GM21737 (cell line): ENCODE data around the gene PAN3.
A peak's percentile ranks its signal among the peaks of the same experiment; 100 is the strongest.

ENCODE experiments used
- ATAC-seq: cut with Tn5 transposase; IDR thresholded peaks from one replicate; pipeline ENCODE4 v1.9.1; 2021; ENCODE audit warnings: mild to moderate bottlenecking, moderate library complexity; ENCODE audit not compliant: unreplicated experiment

Gene PAN3

DNA sequence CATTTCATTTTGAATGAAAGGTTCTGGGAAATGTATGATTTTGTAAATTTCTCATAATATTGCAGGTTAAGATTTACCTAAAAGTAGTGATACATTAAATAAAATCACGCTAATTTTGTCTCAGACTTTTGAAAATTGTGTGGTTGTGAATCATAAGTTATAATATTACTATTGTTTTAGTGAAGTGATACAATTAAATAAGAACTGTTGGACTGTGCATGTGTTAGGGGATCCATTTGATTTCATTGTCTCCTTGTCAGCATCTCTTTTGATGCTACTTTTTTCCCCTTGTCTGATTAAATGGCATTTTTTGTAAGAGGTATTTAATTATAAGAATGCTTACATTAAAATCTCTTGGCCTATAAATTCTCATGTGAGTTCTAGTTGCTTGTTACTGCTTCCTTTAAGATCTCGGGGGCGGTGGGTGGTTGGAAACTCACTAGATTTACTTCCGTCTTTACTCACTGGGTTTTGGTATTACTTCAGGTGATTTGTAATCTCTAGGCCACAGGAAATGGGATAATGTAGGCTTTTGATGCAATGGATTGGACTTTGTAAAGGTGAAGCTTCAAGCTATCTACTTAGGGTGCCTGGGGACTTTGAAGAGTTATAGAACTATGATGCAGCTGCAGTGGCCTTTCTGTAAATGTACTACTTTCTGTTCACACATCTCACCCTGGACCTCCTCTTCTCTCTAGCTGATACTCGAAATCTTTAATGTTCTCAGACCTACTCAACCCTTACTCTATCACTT lies 66.5 kb downstream of the PAN3 start:
- ATAC-seq = no peak

DNA sequence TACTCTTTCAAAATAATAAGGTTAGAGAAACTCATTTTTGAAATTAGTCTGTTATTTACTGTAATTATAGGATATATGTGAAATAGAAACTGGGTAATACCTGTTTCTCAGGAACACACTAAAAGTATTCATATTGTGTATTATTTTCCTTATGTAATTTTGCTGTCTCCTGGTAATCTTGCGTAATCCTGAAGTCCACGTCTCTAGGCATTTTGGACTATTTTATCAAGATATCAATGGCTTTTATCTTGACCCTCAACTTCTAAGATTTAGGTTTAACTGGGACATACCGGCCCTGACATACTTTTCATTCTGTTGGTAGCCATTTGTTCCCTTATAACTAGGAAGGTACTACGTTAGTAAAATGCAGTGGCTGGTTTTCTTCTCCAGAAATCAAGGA lies 80.3 kb downstream of the PAN3 start:
- no peak for ATAC-seq

DNA sequence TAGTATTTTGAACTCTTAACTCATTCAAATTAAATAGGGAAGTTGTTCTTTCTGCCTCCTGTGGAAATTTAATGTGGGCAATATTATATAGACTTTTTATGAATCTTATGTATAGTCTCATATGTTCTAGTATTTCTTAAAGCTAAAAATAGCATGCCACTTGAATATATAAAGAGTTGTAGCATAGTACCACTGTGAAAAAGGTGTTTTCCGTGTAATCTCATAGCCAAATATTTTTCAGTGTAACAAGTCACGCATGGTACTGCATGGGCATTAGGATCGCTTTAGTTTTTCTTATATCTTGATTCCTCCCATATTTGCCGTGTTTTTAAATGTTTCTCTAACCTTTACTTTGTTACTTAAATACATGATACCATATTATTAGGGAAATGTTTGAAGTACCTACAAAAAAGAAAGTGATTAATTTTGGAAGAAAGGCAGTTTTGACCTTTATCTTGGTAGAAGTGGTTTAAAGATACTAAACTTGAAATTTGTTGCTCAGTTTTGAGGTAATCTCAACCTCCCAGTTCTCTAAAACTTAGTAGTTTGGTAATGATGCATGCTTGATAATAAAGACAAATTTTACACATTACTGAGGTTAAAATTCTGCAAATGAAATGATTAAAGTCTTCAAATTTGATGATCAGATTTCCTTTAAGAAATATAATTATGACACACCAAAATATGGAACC lies 81.2 kb downstream of the PAN3 start:
- ATAC-seq = no peak

DNA sequence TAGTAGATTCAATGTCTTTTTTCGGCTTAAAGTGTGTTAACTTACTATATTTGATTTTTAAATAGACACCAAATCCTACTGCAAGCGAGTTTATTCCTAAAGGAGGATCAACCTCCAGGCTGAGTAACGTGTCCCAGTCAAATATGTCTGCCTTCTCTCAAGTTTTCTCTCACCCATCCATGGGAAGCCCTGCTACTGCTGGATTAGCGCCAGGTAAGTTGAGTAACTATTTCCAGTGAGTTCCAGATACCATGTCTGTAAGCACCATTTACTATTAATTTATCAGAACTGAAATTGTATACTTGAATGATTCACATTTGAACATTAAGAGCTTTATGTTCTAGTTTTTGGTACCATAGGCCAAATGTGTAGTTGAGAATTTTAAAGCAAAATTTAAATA lies 81.8 kb downstream of the PAN3 start:
- no peak for ATAC-seq

DNA sequence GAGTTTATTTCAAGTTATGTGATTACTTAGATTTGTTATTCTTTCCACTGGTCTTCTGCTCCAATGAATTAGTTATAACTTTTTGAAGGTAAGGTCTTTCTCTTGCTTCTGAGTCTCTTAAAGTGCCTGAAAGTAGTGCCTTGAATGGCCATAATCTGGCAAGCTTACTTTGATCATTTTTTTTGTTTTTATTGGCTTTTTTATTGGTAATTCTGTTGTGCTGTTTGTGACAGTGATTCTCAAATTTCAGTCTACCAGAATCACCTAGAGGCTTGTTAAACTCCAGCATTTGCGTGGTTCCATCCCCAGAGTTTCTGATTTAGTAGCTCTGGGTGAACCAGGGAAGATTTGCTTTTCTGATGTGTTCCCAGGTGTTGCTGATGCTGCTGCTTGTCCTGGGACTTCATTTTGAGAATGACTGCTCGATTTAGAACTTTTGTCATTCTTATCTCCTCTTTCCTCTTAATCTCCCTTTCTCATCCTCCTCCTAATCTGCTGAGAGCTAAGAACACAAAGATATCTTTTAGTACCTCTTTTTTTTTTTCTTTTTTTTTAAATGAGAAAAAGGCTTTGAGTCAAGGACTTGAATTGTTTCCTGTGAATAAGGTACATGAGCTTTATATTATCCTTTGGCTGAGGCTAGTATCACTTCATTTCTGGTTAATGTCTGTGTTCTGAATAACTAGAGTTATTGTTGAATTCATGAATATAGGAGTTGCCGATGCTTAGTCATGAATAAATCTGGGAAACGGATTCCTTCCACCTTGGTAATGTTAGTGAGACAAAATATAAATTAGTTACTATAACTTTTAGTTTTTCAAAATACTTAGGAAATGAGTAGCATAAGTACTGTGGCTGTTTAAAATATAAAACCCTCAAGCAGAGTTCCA lies 91.4 kb downstream of the PAN3 start:
- ATAC-seq = no peak

DNA sequence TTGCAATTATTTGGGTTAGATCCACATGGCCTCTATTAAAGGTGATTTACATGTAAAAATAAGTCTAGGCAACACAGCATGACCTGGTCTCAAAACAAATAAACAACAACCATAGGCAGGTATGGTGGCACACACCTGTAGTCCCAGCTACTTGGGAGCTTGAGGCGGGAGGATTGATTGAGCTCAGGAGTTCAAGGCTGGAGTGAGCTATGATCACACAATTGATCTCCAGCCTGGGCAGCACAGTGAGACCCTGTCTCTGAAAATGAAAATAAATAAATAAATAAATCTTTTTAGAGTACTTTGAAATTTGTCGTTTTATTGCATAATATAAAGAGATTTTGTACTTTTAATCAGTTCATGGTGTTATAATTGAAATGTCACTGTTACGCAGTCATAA lies 93.3 kb downstream of the PAN3 start:
- no peak for ATAC-seq

DNA sequence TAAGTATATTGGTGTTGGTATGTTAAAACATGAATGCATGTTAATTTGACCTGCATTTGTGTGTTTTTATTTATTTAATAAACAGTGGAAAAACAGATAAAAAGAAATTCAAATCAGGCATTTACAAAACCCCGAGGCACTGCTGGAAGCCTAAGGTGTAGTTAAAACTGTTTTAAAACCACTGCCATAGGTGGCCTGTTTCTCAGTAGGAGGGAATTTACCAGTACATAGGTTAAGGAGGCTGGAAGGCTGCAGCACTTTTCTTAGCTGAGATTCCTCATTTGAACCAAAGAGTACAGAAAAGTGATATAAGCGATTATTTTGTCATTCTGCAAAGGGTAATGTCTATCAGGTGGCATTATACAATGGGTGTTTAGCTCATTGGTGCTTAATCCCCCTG lies 99.6 kb downstream of the PAN3 start:
- no peak for ATAC-seq

DNA sequence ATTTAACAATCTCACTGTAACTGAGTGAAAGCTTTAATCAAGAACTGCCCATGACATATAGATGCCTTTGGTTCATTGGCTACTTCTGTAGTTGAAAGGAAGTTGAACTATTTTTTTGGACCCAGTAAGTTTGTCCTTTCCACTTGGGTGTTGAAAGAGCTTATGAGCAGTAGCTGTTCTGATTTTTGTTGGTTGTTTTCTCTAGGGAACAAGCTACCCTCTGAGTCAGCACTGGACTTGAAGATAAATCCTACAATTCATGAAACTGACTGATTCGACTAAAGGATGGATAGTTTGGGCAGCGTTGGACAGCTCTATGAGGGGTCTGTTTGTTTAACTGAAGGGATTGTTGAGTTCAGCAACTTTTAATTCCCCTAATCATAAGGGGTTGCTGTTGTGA lies 101.0 kb downstream of the PAN3 start:
- ATAC-seq = no peak

DNA sequence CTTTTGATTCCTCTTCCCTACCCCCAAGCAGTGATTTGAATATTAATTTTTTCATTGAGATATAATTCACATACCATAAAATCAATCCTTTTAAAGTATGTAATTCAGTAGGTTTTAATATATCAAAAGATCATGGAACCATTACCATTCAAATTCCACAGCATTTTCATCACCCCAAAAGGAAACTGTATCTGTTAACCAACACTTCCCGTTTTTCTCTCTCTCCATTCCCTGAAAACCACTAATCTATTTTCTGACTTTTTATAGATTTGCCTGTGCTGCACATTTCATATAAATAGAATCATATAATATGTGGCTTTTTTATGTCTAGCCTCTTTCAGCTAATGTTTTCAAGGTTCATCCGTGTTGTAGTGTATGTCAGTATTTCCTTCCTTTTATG lies 107.1 kb downstream of the PAN3 start:
- no peak for ATAC-seq

DNA sequence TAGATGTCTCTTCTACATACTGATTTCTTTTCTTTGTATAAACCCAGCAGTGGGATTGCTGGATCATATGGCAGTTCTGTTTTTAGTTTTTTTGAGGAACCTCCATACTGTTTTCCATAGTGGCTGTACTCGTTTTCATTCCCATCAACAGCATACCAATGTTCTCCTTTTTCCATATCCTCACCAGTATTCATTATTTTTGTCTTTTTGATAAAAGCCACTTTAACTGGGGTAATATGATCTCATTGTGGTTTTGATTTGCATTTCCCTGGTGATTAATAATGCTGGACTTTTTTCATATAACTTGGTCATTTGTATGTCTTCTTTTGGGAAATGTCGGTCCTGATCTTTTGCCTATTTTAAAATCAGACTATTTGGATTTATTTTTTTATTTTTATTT lies 108.5 kb downstream of the PAN3 start:
- no peak for ATAC-seq

DNA sequence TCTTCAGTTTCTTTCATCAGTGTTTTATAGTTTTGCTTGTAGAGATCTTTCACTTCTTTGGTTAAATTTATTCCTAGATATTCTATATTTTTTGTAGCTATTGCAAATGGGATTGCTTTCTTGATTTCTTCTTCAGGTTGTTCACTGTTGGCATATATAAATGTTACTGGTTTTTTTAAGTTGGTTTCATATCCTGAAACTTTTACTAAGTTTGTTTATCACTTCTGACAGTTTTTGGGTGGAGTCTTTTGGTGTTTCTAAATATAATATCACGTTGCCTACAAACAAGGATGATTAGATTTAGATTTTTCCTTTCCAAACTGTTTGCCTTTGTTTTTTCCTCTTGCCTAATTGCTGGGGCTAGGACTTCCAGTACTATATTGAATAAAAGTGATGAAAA lies 109.7 kb downstream of the PAN3 start:
- no peak for ATAC-seq

DNA sequence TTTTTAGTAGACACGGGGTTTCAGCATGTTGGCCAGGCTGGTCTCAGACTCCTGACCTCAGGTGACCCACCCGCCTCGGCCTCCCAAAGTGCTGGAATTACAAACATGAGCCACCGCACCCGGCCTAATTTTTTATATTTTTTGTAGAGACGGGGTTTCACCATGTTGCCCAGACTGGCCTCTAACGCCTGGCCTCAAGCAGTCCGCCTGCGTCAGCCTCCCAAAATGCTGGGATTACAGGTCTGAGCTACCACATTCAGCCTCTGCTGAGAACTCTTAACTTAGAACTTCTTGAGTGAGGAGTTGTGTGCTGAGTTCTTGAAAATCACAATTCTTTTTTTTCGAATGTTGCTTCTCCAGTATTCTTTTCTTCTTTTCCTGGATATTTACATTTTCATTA lies 112.2 kb downstream of the PAN3 start:
- ATAC-seq = no peak

DNA sequence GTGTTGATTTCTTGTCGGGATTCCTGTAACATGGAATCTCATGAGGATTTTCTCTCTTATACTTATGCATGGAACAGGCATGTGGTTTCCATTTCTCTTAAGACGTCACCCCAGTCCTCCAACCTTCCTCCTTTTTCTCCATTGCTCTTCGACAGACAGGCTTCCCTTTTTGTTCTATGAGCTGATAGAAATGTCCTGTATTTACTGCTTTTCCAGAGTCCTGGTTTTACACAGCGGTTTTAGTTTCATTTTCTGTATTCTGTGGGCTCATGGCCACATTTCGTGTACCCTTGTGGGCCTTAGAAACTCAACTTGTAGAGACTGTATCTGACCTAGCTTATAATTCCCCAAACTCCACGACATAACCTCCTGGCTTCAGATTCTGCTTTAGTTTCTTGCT lies 113.1 kb downstream of the PAN3 start:
- ATAC-seq = no peak

DNA sequence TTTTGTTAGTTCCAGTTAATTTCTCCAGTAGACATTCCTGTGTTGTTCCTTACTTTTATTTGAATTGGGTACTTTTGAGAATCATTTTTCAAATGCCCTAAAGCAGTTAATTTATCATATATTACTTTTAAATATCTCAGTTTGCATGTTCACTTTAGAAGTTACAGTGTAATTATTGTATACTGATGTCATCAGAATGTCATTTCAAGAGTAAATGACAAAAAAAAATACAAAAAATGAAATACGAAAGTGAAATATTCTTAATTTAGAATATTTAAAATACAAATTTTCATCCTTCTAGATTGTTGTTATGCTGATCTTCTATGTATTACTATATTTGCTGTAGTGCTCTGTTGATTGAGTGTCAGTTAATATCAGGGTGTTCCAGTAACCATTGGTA lies 114.2 kb downstream of the PAN3 start:
- ATAC-seq = no peak

DNA sequence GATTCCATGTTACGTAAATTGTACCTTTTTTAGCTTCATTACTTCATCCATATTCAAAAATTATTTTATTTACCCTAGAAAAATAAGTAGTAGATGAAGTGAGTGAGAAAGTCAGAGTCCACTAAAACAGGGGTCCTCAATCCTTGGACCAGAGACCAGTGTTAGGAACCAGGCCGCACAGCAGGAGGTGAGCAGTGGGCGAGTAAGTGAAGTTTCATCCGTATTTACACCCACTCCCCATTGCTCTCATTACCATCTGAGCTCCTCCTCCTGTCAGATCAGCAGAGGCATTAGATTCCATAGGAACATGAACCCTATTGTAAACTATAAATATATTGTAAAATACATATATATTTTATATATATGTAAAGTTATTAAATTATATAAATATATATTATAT lies 119.0 kb downstream of the PAN3 start:
- ATAC-seq = no peak

DNA sequence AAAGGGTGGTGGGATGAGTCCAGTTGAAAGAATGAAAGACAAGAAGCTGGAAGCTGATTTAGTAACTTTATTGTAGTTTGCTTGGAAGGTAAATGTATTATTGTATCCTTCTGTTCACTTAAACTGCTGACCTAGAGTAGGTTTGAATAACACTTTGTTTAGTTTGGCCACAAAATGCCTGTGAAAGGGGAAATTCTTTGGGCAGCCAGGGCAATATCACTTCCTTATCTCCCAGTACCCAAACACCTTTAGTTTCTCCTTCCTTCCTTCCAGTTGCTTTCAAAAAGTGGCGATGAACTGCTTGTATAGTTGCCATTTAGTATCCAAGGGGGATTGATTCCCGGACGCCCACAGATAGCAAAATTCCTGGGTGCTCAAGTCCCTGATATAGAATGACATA lies 120.1 kb downstream of the PAN3 start:
- no peak for ATAC-seq

DNA sequence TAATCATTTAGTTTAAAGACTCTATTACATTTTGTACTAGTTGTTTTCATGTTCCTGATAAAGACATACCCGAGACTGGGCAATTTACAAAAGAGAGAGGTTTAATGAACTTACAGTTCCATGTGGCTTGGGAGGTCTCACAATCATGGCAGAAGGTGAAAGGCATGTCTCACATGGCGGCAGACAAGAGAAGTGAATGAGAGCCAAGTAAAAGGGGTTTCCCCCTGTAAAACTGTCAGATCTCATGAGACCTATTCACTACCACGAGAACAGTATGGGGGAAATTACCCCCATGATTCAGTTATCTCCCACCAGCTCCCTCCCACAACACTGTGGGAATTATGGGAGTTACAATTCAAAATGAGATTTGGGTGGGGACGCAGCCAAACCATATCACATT lies 129.2 kb downstream of the PAN3 start:
- ATAC-seq = no peak

DNA sequence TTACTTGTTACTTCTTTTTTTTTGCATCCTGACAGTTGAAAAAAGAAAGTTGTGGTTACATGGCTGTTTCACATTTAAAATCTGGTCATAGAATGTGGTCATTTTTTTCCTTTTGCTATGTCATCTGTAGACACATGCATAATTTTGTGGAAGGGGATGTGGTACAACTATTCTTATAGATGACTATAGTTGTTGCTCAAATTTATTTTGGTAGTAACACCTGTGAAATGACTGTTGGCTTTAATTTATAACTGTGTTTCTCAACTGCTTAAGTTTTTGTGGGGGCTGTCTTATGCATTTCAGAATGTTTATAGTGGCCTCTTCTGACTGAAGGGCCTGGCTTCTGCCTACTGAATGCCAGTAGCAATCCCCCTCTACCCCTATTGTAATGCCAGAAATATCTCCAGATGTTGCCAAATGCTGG lies 130.5 kb downstream of the PAN3 start:
- peak; percentile 93 for ATAC-seq

DNA sequence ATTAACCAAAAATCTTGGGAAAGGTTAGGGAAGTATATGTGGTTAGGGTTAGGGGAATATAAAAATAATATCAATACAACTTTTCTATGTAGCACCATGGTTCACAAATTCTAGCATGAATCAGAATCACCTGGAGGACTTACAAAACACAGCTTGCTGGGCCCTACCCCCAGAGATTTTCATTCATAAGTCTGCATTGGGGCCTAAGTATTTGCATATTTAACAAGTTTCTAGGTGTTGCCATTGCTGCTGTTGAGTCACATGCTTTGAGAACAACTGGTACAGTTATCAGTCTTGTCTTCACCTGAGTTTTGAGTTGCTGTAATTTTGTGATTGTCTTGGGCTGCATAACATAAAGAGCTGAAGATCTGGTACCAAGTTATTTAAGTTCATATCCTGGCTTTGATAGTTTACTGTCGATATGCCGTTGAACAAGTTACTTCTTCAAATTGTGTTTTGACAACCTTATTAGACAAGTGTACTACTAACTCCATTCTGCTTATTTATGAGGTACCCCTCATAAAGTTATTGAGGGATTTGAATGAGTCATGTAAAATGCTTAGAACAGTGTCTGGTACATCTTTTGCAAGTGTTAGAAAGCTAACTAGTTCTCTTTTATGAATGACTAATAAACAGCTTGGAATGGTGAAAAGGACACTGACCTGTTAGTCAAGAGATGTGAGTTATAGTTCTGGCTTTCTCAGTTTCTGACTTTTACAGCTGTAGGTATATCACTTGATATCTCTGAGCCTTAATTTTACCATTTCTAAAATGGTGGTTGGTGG lies 132.9 kb downstream of the PAN3 start:
- no peak for ATAC-seq

DNA sequence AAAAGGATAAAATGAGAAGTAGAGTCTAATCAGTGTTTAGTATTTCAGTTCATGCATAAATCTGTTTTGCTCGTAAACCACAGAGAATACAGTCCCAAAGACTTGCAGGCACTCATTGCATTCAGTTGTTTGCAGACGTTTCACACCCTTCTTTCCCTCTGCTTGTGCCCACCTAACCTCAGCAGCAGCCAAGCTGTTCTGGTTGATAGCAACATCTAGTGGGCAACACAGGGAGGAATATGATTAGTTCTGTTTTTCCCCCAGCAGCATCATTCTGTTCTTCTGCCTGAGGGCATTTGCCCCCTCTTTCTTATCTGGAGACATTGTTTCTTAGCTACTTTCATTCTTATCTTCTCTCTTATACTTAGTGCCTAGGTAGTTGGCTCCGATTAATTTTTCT lies 135.6 kb downstream of the PAN3 start:
- ATAC-seq = no peak

DNA sequence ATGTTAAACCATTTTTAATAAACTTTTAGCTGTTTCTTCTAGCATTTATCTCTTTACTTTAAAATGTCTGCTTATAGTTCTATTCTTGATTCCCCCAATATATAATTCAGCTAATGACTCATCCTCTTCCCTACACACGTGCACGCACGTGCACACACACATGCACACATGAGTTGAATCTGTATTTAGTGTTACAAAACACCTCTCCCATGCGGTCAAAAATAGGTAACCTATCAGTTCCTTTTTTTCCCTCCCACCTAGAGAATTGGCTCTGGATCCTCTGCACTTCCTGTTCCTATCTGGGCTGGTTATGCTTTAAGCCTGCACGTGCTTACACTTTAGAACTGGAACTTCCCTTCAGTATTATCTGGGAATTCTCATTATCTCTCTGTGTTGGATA lies 144.1 kb downstream of the PAN3 start:
- ATAC-seq = no peak
